GM21526 (cell line): ENCODE measurements around the gene HEPHL1.

Experiments used
- ATAC-seq: cut with Tn5 transposase; IDR thresholded peaks from one replicate; pipeline ENCODE4 v1.9.1; 2021; ENCODE audit warnings: moderate library complexity; ENCODE audit not compliant: unreplicated experiment, low FRiP score

Gene HEPHL1

DNA sequence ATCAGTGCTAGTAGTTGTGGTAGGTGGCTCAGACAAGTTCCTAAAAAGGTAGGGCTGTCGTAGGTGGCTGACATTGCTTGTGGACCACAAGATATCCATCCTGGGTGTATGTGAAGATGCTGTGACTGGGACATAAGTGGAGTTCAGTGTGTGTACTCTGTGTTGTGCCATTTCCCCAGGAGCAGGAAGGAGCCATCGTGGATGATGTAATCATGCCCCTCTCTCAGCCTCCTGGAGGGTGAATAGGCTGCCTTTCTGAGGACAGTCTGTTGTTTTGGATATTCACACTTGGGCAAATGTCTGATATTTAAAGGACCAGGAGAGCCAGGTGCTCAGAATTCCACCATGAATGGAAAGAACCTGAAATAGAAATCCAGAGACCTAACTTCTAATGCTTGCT lies 2.7 kb downstream of the HEPHL1 start:
- ATAC-seq = no peak

DNA sequence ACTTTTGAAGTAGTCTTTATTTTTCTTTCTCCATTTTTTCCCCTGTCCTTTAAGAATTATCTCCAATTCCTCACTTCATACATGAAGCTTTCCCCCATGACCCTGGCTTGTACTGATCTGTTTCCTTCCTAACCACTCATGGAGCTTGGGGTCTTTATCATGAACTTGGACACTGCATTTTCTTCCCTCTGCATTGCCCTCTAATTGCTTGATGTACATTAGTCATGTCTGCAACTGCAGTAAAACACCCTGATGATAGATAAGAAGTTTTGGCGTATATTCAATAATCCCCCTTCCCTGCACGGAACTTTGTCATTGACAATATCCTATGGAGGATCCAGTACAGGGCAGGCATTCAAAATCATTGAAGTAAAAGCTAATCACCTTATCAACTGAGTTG lies 3.4 kb downstream of the HEPHL1 start:
- ATAC-seq = no peak

DNA sequence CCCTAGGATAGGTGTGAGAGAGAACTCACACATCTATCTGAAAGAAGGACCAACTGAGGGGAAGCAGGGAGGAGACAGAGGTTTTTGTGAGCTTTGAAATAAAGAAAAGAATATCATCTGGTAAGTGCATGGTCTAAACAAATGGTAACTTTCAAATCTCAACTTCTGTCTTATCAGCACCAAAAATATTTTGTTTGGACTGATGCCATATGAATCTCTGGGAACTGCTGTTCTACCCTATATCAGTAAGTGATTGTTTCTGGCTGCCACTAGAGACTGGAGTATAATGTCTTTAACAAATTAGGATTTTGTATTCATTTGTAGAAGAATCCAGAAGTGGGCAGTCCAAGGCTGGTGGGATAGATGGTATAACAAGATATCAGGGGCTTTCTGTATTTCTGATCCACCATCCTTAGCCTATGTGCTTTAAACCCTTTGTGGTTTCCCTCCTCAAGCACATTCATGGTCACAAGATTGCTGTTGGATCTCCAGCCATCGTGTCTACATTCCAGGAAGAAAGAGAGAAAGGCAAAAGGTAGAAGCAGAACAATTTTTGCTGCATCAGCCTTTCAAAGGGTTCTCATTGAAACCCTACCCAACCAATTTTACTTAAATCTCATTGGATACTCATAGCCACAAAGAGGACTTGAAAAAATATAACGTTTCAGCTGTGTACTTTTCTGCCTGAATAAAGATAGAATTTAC lies 4.7 kb downstream of the HEPHL1 start:
- ATAC-seq = no peak

DNA sequence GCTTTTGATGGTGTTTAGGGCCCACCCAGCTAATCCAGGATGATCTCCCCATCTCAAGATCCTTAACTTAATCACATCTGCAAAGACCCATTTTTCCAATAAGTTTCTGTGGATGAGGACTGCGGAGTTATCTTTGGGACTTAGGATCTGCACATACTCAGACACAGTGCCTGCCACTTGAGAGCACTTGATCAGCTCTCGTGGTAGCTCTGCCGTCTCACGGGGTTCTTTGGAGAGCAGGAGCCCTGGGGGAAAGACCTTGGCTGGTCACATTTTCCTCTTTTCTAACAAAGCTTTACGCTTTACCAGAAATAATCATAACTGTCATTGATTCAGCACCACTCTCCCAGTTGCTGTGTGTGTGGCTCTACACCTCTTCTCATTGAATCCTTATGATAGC lies 6.1 kb downstream of the HEPHL1 start:
- ATAC-seq = no peak

DNA sequence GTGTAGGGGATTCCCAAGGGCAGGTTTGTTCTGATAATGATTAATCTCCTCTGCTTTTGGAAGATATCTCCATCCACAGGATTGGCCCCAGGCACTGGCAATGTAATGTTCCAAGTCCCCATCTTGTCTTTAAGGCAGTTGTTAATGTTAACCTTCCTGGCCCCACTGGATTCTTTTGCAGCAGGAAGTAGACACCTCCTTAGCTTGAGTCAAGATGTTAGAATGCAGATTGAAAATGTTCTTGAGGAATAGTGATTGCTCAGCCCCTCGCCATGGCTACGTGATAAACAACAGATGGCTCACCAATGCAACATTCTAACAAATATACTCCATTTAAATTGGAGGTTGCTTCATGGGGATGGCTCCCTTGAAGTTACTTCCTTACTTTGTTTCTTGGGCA lies 7.3 kb downstream of the HEPHL1 start:
- no peak for ATAC-seq

DNA sequence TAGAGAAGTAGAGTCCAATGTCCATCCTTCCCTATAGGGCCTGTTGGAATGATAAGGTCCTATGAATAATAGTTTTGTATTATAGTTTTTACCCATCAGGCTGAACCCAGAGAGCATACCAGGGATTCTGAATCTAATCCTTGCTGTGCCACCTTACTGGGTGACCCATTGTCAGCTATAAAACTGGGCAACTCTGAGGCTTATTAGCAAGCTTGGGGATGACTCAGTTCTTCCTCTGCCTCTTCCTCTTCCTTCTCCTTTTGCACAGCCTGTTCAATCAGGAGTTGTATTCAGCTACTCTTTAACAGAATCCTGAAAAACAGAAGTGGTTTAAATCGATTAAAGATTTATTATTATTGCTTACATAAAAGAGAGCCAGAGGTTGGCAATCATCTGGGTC lies 8.9 kb downstream of the HEPHL1 start:
- ATAC-seq = no peak

DNA sequence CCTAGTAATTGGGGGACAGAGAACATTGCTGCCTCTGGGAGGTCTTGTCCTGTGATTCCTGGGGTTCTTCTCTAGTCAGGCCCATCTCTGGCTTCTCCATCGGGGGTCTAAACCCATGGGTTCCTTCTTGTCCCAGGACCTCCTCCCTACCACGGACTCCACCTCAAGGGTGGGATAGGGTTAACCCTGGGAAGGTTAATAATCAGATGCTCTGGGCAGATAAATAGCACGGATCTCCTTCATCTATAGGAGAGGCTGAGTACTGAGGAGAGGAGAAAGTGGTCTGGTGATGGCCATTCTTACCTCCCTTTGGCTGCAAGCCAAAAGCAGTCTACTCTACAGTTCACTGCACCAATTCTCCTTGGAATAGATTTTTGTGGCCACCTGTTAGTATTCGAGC lies 10.5 kb downstream of the HEPHL1 start:
- ATAC-seq = no peak

DNA sequence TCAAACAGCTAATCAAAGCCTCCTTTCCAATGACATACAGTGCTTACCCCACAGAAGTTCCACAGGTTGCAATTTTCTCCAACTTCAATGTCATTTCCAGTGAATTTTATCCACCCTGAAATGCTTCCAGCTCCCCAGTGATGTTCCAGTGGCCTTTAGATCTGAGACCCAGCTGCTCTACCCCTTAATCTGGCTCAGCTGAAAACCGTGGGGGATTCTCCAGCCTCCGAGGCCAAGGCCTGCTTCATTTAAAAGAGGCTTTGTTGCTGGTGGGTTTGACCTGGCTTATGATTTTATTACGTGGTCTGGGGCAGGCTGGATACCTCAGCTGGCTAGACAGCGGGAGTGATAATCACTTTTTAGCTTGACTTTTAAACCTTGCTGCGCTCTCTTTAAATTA lies 10.9 kb downstream of the HEPHL1 start:
- no peak for ATAC-seq

DNA sequence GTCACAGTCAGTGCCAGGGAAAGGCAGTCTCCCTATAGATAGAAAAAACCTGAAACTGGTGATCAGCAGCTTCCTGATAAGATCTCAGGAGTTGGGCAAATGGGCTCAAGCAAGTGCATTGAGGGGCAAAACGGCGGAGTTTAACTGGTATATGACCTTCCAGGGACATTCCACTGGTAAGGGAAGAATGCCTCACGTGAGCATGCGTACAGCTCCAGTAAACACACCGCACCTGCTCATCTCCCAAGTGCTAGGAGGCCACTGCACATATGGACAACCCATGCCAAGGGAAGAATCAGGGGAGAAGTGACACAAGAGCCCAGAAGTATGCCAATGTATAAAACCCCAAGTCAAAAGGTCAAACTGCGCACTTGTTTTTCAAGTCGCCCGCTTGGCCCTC lies 11.6 kb downstream of the HEPHL1 start:
- no peak for ATAC-seq

DNA sequence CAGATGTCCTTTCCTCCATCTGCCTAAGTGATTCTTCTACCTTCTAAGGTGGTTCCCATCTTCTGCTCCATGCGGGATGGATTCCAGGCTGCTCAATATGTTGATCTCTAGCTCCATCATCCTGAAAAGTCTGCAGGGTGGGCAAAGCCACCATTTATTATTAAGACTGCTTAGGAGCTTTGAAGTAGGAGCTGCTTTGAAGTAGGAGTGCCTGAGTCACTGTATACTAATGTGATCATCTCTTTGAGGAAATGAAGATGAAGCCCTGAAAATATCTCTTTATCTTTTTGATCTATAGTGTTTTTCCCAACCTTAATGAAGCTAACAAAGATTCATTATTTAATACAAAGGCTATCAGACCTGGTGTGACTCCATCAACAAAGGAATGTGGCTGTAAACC lies 13.1 kb downstream of the HEPHL1 start:
- ATAC-seq = no peak

DNA sequence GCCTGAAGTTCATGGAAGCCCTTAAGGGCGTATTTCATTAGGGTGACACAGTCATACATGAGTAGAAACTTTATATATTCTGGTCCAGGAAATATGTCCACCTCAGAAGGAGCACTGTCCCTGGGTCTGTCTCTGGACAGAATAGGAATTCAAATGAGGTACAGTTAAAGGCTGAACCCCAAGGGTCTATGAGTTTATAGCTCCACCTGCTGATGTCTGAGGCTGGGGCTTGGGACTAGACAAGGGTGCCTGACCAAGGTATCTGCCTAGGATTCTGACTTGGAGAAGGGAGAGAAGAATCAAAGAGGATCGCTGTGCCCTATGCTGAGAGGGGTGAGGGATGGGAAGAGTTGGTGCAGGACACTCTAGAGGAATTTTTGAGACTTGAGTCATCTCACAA lies 14.9 kb downstream of the HEPHL1 start:
- ATAC-seq = no peak

DNA sequence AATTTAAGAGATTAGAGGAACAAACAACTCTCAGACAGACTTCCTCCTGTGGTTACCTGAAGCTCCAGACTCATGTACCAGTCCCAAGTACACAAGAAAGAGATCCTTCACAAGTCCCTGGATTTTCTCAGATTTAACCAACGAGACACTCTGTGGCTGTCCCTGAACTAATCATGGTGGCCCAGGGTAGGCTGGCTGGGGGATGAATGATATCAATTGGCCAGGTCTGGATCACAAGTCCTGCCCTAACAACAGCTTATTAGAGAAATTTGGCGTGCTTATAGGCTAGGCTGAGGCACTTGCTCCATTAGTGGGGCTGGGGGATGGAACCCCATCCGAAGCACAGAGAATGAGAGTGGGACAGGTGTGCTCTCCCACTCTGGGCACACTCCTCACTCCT lies 22.1 kb downstream of the HEPHL1 start:
- no peak for ATAC-seq

DNA sequence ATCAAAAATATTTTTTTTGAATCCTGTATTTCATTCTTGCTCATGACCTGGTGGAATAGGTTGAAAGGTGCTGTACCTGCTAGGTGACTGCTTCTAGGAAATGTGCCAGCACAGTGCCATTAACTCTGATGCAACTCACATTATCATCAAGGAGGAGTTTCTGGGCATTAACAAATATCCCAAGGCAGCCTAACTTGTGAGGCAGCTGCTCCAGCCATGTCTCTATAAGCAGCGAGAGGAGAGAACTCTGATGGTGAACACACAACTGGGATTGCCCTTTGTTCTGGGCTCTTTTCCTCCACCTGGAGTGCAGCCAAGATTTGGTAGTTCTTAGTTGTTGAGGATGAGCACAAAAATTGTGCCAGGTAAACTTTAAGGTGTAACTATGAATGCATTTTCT lies 25.6 kb downstream of the HEPHL1 start:
- ATAC-seq = no peak

DNA sequence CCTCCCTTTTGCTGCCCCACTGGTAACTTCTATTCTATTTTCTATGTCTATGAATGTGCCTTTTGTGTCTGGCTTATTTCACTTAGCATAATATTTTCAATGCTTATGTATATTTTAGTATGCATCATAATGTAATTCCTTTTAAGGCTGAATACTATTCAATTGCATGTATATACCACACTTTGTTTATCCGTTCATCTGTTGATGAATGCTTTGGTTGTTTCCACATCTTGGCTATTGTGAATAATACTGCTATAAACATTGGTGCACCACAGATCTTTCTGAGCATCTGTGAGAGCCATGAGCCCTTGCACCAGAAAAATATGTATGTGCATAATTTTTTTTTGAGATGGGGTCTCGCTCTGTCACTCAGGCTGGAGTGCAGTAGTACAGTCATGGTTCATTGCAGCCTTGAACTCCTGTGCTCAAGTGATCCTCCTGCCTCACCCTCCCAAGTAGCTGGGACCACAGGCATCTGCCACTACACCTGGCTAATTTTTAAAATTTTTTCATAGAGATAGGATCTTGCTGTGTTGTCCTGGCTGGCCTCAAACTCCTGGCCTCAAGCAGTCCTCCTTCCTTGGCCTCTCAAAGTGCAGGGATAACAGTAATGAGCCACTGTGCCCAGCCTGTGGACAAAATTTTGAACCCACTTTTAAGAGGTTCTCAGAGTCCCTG lies 27.0 kb downstream of the HEPHL1 start:
- no peak for ATAC-seq

DNA sequence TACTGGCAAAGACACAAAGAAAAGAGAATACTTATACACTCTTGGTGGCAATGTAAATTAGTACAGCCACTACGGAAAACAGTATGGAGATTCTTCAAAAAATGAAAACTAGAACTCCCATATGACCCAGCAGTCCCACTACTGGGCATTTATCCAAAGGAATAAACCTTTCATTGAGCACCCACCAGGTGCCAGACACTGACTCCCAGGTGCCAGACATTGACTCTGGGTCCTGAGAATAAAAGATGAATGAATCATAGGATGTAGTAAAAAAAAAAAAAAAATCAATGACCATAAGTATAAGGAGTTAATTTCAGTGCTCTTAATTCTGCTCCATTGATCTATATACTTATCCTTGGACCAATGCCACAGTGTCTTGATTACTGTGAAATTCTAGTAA lies 28.2 kb downstream of the HEPHL1 start:
- ATAC-seq = no peak

DNA sequence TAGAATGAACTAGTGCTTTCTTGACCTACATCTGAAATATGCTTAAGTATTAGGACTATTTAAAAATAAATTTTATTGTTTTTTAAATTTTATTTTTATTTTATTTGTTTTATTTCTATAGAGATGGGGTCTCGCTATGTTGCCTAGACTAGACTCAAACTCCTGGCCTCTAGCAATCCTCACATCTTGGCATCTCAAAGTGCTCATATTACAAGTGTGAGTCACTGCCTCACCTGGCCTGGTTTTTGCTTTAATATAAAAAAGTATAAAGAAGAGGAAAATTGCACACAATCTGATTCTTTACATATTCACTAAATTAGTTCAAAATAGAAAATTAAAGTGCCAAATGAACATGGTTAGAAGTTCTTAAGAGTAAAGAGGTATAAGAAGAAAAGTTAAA lies 37.5 kb downstream of the HEPHL1 start:
- ATAC-seq = no peak

DNA sequence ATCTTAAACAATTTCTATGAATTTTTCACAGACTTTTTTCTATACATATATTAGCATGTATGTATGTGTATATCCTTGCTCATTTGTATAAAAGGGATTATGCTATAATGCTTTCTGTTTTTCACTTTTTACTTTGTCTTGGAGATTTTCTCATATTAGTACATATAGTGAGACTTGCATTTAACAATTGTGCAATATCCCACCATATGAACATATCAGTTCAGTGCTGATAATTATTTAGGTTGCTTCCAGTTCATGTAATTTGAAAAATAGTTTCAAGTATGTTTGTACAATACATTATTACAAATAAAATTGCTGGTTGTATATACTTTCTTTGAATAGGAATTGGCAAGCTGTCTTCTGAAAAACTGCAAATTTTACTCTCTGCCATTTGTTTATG lies 37.9 kb downstream of the HEPHL1 start:
- ATAC-seq = no peak

DNA sequence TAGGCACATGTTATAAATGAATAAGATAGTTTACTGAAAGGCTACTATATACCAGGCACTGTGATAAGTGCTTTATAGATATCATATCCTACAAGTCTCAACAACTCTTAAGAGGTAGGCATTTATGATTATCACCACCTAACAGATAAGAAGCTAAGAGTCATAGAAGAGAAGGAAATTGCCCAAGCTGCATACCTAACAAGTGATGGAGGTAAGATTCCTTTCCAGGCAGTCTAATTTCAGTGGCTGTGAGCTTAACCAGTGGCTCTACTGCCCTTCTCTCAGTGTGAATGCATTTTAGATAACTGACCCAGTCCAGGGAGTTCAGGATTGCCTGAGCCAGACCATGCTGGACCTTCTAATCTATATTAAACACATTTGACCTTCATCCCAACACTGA lies 39.2 kb downstream of the HEPHL1 start:
- ATAC-seq = no peak

DNA sequence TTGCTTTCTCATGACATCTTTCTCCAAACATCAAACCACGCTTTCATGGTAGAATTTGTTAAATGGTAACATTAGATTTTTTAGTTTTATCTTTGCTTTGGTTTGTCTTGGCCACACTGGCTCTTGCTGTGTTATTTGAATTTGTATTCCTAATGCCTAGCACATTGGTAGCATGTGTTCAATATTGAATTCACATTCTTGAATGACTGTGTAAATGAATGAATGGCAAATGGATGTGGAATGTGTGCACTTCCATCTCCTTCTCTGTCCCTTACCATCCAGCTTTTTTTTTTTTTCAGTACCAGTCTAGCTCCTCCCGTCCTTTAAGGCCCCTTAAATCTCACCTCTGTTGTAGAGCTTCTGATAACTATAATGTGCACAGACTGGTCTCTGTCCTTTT lies 41.2 kb downstream of the HEPHL1 start:
- no peak for ATAC-seq

DNA sequence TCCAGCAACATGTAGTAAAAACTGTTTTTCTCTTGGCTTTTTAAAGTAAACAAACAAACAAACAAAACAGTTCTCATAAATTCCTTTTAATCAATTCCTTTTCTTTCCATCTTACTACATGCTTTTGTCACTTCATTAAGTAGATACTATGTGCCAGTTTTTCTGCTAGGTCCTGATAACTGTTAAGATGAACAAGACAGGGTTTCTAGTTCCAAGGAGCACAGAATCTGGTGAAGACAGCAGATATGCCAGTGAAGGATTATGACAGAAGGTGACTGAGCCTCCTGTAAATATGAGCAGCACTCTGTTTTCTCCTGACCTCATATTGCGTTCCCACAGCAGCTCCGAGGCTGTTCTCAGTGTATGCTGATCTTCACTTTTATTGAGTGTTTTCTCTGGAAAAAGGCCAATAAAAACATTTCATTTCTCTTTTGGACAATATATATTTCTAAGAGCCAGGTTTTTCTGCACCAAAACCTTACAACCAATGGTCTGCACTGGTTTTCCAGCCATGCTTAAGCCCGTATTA lies 45.8 kb downstream of the HEPHL1 start:
- no peak for ATAC-seq

DNA sequence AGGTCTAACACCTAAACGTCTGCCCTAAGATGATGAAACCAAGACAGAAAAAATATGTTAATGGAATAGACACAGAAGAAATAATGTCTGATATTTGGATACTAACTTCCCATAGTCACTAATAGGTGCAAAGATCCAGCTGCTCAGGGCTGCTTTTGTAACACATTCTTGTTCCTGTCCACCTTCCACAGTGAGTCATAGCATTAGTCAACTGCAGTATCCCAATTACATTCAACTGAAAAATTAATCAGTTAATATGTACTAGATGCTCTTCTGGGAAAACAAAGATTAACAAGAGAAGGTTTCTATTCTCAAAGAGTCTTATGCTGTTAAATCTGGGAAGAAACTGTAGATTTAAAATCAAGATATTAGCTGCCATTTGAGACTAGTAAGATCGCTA lies 47.6 kb downstream of the HEPHL1 start:
- no peak for ATAC-seq

DNA sequence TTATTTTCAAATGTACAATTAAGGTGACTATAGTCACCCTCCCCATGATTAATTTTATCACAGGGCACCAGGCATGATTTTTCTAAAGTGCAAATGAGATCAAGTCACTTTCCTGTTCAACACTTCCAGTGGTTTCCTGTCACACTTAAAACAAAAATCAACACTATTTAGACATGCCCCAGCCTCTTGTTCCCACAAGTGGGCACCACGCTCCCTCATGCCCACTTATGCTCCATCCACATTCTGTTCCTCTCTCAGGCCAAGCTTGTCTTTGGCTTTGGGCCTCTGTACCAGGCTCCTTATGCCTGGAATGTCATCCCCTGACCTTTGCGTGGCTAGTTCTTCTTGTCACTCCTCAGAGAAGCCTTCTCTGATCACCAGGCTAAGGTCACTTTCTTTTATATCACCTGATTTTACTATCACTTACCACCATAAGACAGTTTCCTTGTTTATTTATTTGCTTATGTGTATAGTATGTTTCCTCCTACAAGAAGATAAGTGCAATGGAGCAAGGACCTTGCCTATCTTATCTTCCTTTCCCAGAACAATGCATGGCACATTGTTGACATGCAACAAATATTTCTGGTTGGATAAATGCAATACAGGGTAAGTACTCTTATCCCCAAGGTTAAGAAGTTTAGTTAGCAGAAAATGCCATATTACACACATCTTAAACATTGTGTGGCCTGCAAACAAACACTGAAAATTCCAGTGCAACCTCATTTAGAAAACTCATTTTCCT lies 56.6 kb downstream of the HEPHL1 start:
- no peak for ATAC-seq
